A549 (cell line): ENCODE measurements around the gene PPP1R13L. TPM values are rescaled to one million over a fixed set of nuclear protein-coding genes. Genes with fewer than 3 reads are reported as not detected.

ENCODE experiments used
- ATAC-seq, 2 experiments: fragments of 200-7000 bp in 1 of 2; fragments of >200 bp in 1 of 2; cut with Nextera tagmentation in 1 of 2; cut with Tn5 transposase in 1 of 2; 3 replicates each; pipeline versions ENCODE4 v1.8.0 to v1.9.1; 2018 to 2020; ENCODE audit warnings: mild to moderate bottlenecking in 1 of 2, moderate library complexity in 1 of 2
- CTCF ChIA-PET: fragments of 300-600 bp; sonication (Branson Sonifier 250); formaldehyde crosslinking; extraction: SDS; loops from one replicate; lab custom pipeline; 2021; ENCODE audit warnings: antibody characterized with exemption, inconsistent platforms; lab: Yijun Ruan, JAX
- POLR2A ChIA-PET: fragments of 350-600 bp; formaldehyde crosslinking; extraction: SDS; loops from one replicate; lab custom pipeline; 2021; ENCODE audit warnings: antibody characterized with exemption, inconsistent platforms; lab: Yijun Ruan, JAX
- DNase-seq, 2 experiments: peaks; one replicate each; pipeline versions ENCODE4 v3.0.0 to v3.0.0-alpha.2; 2011 to 2016; ENCODE audit warnings: low read depth in 1 of 2, low spot score in 1 of 2
- FAIRE-seq: peaks from 2 replicates; lab custom pipeline; 2011; peaks lifted over from hg19 to GRCh38; lab: Jason Lieb, UNC
- H3K27ac ChIP-seq, 2 experiments: fragments of >200 bp; sonication (Bioruptor Twin); formaldehyde crosslinking; 3 replicates each; pipeline ENCODE4 v1.5.1; 2016 to 2017
- H3K4me1 ChIP-seq: fragments of >200 bp; sonication (Bioruptor Twin); formaldehyde crosslinking; 3 replicates; pipeline ENCODE4 v1.6.1; 2016
- H3K4me2 ChIP-seq: fragments of >200 bp; sonication (Bioruptor Twin); formaldehyde crosslinking; 3 replicates; pipeline ENCODE4 v1.6.1; 2016
- H3K4me3 ChIP-seq: fragments of >200 bp; sonication (Bioruptor Twin); formaldehyde crosslinking; 3 replicates; pipeline ENCODE4 v1.5.1; 2016
- H3K9me3 ChIP-seq: fragments of >200 bp; sonication (Bioruptor Twin); formaldehyde crosslinking; 3 replicates; pipeline ENCODE4 v1.6.1; 2016
- CBX2 ChIP-seq: fragments of 200-600 bp; sonication (generic); IDR thresholded peaks from 2 replicates; pipeline ENCODE4 v1.6.1; 2016; ENCODE audit warnings: low read depth, mild to moderate bottlenecking, borderline replicate concordance
- CHD2 ChIP-seq: fragments of 150-350 bp; IDR thresholded peaks from 2 replicates; pipeline ENCODE4 v1.6.1; 2014; ENCODE audit warnings: low read length; ENCODE audit not compliant: partially characterized antibody
- ELK1 ChIP-seq: fragments of 150-350 bp; IDR thresholded peaks from 2 replicates; pipeline ENCODE4 v1.6.1; 2014; ENCODE audit warnings: low read depth, mild to moderate bottlenecking, low read length
- ESRRA ChIP-seq: fragments of 150-350 bp; IDR thresholded peaks from 2 replicates; pipeline ENCODE4 v1.6.1; 2014; ENCODE audit warnings: mild to moderate bottlenecking, low read length, borderline replicate concordance
- FOSL2 ChIP-seq, 2 experiments: fragments of 450-650 bp in 1 of 2; fragments of >200 bp in 1 of 2; sonication (Bioruptor Twin) in 1 of 2; formaldehyde crosslinking; IDR thresholded peaks; 2 replicates each; pipeline versions ENCODE4 v1.5.0 to v1.6.1; 2016 to 2020; ENCODE audit warnings: mild to moderate bottlenecking in 1 of 2, moderate library complexity in 1 of 2
- GATA3 ChIP-seq: IDR thresholded peaks from 2 replicates; pipeline ENCODE4 v1.6.1; 2012; ENCODE audit warnings: borderline replicate concordance
- HDAC2 ChIP-seq: fragments of 200-600 bp; sonication (generic); IDR thresholded peaks from 2 replicates; pipeline ENCODE4 v1.6.1; 2016
- HOXB13 ChIP-seq: fragments of 250-450 bp; sonication (Bioruptor Pico); IDR thresholded peaks from 2 replicates; pipeline ENCODE4 v1.5.0; 2020; ENCODE audit warnings: low read depth, mild to moderate bottlenecking, moderate library complexity
- KDM1A ChIP-seq: fragments of 200-600 bp; sonication (generic); IDR thresholded peaks from 2 replicates; pipeline ENCODE4 v1.6.1; 2016; ENCODE audit warnings: low read depth, mild to moderate bottlenecking
- MYC ChIP-seq: IDR thresholded peaks from 2 replicates; pipeline ENCODE4 v1.6.1; 2012; ENCODE audit warnings: mild to moderate bottlenecking, inconsistent platforms, low read length, improper control_type of control experiment, borderline replicate concordance
- PHF8 ChIP-seq: fragments of 200-600 bp; sonication (generic); IDR thresholded peaks from 2 replicates; pipeline ENCODE4 v1.6.1; 2016; ENCODE audit warnings: low read depth, mild to moderate bottlenecking, antibody characterized with exemption, moderate library complexity, borderline replicate concordance
- POLR2A ChIP-seq: IDR thresholded peaks from 2 replicates; pipeline ENCODE4 v1.6.1; 2012; ENCODE audit warnings: mild to moderate bottlenecking, low read length
- POLR2AphosphoS2 ChIP-seq: conservative IDR thresholded peaks from 2 replicates; pipeline ENCODE4 v1.6.1; 2012; ENCODE audit warnings: low read length, improper control_type of control experiment, inconsistent platforms
- RCOR1 ChIP-seq: fragments of 150-350 bp; IDR thresholded peaks from 2 replicates; pipeline ENCODE4 v1.6.1; 2014; ENCODE audit warnings: antibody characterized with exemption, low read length, low read depth
- ZNF302 ChIP-seq: fragments of 250-450 bp; sonication (Bioruptor Pico); IDR thresholded peaks from 2 replicates; pipeline ENCODE4 v1.9.0; 2021; ENCODE audit warnings: inconsistent platforms, mild to moderate bottlenecking, moderate library complexity
- WGBS: methylation state at CpG from one replicate; pipeline ENCODE4 v1.1.6; 2017; ENCODE audit errors: missing lambda C conversion rate; 5-methylcytosine and 5-hydroxymethylcytosine counted together
- polyA plus RNA-seq, 4 experiments: library from polyadenylated mRNA; depleted of rRNA in 3 of 4; stranded (reverse); fragments of >200 nt; fragmentation: RNase III in 1 of 4; extraction: RNeasy Plus Mini Kit Qiagen cat#74134 plus additional on column Dnase treatment in 1 of 4; gene quantifications; 2 replicates in 3 of 4; 3 replicates in 1 of 4; pipeline ENCODE4 v1.2.3, GENCODE V29; 2011 to 2017
- TF ChIP-seq, protein P1 (sequence below): fragments of >200 bp; sonication (Bioruptor Twin); formaldehyde crosslinking; IDR thresholded peaks from 2 replicates; pipeline ENCODE4 v1.6.1; 2016
- TF ChIP-seq, protein P2 (sequence below): fragments of 200-600 bp; sonication (generic); IDR thresholded peaks from 2 replicates; pipeline ENCODE4 v1.6.1; 2016; ENCODE audit warnings: antibody characterized with exemption, mild to moderate bottlenecking, moderate library complexity
- TF ChIP-seq, protein P3 (sequence below): fragments of >200 bp; sonication (Bioruptor Twin); formaldehyde crosslinking; IDR thresholded peaks from 3 replicates; pipeline ENCODE4 v1.6.1; 2016

PPP1R13L gene
- polyA plus RNA-seq, 2 of the 4 experiments (the other 2 are of a cell fraction) = 3.2 to 18.9 TPM

DNA sequence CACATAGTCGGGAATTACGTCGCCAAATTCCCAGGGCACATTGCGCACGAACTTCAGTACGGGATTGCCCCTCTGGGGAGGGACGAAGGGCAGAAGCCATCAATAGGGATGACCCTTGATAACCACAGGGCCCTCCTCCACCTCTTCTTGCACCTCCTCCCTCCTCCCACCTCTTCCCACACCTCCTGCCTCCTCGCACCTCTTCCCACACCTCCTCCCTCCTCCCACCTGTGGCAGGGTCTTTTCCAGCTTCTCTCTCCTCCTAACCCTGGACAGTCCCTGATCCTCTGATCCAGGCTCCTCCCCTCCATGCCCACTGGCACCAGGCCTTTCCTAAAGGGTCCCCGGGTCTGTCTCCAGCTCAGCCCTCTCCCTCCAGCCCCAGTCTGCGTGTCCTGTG is 15.5 kb upstream of the PPP1R13L start:
- H3K4me2 ChIP-seq = no peak overlapping the region
- no peaks in the 10 kb centered on the region for H3K9me3 ChIP-seq
- no peak overlapping the region for H3K27ac ChIP-seq
- ATAC-seq = no peak
- no peak overlapping the region for H3K4me3 ChIP-seq
- CTCF ChIA-PET = interaction anchor here (0.7 to 2.3 kb wide), 7 partner anchors 9 to 58 kb away, joined by 3 to 8 read pairs (median 5); no protein-coding TSS in a partner anchor
- no peak for TF ChIP-seq KDM1A
- no peak; the same call in 1 of the 2 replicates for TF ChIP-seq POLR2AphosphoS2
- no peak for TF ChIP-seq GATA3
- TF ChIP-seq, protein P1, sequence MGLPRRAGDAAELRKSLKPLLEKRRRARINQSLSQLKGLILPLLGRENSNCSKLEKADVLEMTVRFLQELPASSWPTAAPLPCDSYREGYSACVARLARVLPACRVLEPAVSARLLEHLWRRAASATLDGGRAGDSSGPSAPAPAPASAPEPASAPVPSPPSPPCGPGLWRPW = no peak
- no peak for TF ChIP-seq HOXB13 (CRISPR knock-in tag)
- TF ChIP-seq POLR2A = no peak
- no peak for TF ChIP-seq PHF8
- TF ChIP-seq, protein P2, sequence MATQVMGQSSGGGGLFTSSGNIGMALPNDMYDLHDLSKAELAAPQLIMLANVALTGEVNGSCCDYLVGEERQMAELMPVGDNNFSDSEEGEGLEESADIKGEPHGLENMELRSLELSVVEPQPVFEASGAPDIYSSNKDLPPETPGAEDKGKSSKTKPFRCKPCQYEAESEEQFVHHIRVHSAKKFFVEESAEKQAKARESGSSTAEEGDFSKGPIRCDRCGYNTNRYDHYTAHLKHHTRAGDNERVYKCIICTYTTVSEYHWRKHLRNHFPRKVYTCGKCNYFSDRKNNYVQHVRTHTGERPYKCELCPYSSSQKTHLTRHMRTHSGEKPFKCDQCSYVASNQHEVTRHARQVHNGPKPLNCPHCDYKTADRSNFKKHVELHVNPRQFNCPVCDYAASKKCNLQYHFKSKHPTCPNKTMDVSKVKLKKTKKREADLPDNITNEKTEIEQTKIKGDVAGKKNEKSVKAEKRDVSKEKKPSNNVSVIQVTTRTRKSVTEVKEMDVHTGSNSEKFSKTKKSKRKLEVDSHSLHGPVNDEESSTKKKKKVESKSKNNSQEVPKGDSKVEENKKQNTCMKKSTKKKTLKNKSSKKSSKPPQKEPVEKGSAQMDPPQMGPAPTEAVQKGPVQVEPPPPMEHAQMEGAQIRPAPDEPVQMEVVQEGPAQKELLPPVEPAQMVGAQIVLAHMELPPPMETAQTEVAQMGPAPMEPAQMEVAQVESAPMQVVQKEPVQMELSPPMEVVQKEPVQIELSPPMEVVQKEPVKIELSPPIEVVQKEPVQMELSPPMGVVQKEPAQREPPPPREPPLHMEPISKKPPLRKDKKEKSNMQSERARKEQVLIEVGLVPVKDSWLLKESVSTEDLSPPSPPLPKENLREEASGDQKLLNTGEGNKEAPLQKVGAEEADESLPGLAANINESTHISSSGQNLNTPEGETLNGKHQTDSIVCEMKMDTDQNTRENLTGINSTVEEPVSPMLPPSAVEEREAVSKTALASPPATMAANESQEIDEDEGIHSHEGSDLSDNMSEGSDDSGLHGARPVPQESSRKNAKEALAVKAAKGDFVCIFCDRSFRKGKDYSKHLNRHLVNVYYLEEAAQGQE = no peak
- TF ChIP-seq ZNF302 (CRISPR knock-in tag) = no peak
- TF ChIP-seq, protein P3, sequence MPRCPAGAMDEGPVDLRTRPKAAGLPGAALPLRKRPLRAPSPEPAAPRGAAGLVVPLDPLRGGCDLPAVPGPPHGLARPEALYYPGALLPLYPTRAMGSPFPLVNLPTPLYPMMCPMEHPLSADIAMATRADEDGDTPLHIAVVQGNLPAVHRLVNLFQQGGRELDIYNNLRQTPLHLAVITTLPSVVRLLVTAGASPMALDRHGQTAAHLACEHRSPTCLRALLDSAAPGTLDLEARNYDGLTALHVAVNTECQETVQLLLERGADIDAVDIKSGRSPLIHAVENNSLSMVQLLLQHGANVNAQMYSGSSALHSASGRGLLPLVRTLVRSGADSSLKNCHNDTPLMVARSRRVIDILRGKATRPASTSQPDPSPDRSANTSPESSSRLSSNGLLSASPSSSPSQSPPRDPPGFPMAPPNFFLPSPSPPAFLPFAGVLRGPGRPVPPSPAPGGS = no peak
- TF ChIP-seq HDAC2 = no peak
- no peak for TF ChIP-seq MYC
- TF ChIP-seq CHD2 = no peak
- no peak for TF ChIP-seq RCOR1
- TF ChIP-seq, all 56 proteins: peak for 0
- DNase-seq = no peak
- POLR2A ChIA-PET = no interaction called here
- FAIRE-seq = no peak
- WGBS = 89% methylated on average over 10 of the region's 10 CpGs
- peaks cover 23% of the 10 kb centered on the region for H3K4me1 ChIP-seq

DNA sequence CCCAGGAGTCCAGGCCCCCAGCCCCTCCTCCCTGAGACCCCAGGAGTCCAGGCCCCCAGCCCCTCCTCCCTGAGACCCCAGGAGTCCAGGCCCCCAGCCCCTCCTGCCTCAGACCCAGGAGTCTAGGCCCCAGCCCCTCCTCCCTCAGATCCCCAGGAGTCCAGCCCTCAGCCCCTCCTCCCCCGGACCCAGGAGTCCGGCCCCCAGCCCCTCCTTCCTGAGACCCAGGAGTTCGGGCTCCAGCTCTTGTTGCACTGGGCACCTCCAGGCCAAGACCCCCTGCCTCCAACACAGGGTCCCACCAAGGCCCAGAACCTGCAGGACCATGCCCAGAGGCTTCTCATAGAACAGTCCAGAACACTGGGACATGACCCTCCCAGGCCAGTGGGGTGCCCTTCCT is 15.0 kb upstream of the PPP1R13L start:
- no peak for DNase-seq
- CTCF ChIA-PET = interaction anchor here (0.6 to 2.3 kb wide), 7 partner anchors 8 to 59 kb away, joined by 3 to 8 read pairs (median 5); no protein-coding TSS in a partner anchor
- Histone ChIP-seq H3K4me1 (peaks cover 19% of the 10 kb centered on the region; the same call in 2 of the 3 replicates), H3K9me3 (no peaks in the 10 kb centered on the region), H3K27ac (no peak overlapping the region), H3K4me2 (no peak overlapping the region), H3K4me3 (no peak overlapping the region)
- no CpG with 5 or more reads among the region's 3 CpGs for WGBS
- POLR2A ChIA-PET = no interaction called here
- ATAC-seq = no peak
- FAIRE-seq = no peak
- TF ChIP-seq CBX2 (no peak), FOSL2 (IDR thresholded peaks at IDR 0.05) (no peak), FOSL2 (CRISPR knock-in tag; IDR thresholded peaks at IDR 0.05) (no peak), ELK1 (no peak), ESRRA (no peak)
- TF ChIP-seq, all 56 proteins: peak for 0
